Stimulated activated CD8-positive, alpha-beta memory T cell treated with anti-CD3 and anti-CD28 coated beads, Interleukin-15, amount 100 ng/mL, for 4 hours (primary cell): Measurements from ENCODE around the gene SHANK3.
"Not testable (repeated sequence)": the region's sequence is repeated elsewhere in the genome, so short reads cannot be mapped to it uniquely, and the experiment has no call there.

ENCODE experiments used
- DNase-seq, 2 donors: peaks; one replicate each; pipeline ENCODE4 v3.0.0-alpha.2; 2020; ENCODE audit warnings: low read depth in 2 of 2

SHANK3 gene

GRCh38 chr22:50653256-50653655 lies 19.4 kb upstream of the SHANK3 start:
- DNase-seq, result no peak

GRCh38 chr22:50654664-50655063 lies 18.0 kb upstream of the SHANK3 start:
- not testable (repeated sequence) for DNase-seq

GRCh38 chr22:50656122-50657070 lies 16.2 kb upstream of the SHANK3 start:
- DNase-seq, result no peak

GRCh38 chr22:50657925-50658324 lies 14.7 kb upstream of the SHANK3 start:
- no peak for DNase-seq

- not testable (repeated sequence) for DNase-seq
These were observed 12.9 kb upstream of the SHANK3 start for GRCh38 chr22:50659711-50660110.

- no peak for DNase-seq
These were observed 12.3 kb upstream of the SHANK3 start for GRCh38 chr22:50660306-50660705.

- no peak for DNase-seq
These were observed 7.4 kb upstream of the SHANK3 start for GRCh38 chr22:50665212-50665611.

- no peak for DNase-seq
These were observed 6.9 kb upstream of the SHANK3 start for GRCh38 chr22:50665738-50666137.

GRCh38 chr22:50670513-50670912 lies 2.1 kb upstream of the SHANK3 start:
- DNase-seq, result no peak

GRCh38 chr22:50670914-50671538 lies 1.6 kb upstream of the SHANK3 start:
- DNase-seq, result no peak

GRCh38 chr22:50671641-50672040 lies 982 bp upstream of the SHANK3 start:
- DNase-seq, result no peak

GRCh38 chr22:50672041-50672440 lies 582 bp upstream of the SHANK3 start:
- no peak for DNase-seq

- DNase-seq, result no peak
These were observed 857 bp downstream of the SHANK3 start for GRCh38 chr22:50673231-50674129.

GRCh38 chr22:50674130-50674500 lies 1.5 kb downstream of the SHANK3 start:
- DNase-seq, result peak in 1 of 2 donors; percentile 11

GRCh38 chr22:50674606-50675552 lies 2.3 kb downstream of the SHANK3 start:
- DNase-seq, result no peak

GRCh38 chr22:50675553-50676179 lies 3.0 kb downstream of the SHANK3 start:
- DNase-seq, result no peak

- DNase-seq, result no peak
These were observed 3.6 kb downstream of the SHANK3 start for GRCh38 chr22:50676180-50676636.

- no peak for DNase-seq
These were observed 4.3 kb downstream of the SHANK3 start for GRCh38 chr22:50676661-50677492.

GRCh38 chr22:50677493-50678217 lies 5.0 kb downstream of the SHANK3 start:
- DNase-seq, result no peak
